Measurements from ENCODE around the gene SOX5.
"Not testable (repeated sequence)": the region's sequence is repeated elsewhere in the genome, so short reads cannot be mapped to it uniquely, and the experiment has no call there.

The SOX5 gene

GRCh38 chr12:23729359-23729758 lies 220.1 kb downstream of the SOX5 start:
- DNase-seq (ENCODE audit: low read depth), result peak; percentile 17
- TF ChIP-seq CTCF (conservative IDR thresholded peaks at IDR 0.05; ENCODE audit: control insufficient read depth, insufficient read depth, low read depth, low read length), result no peak
- H3K4me3 ChIP-seq (ENCODE audit: control insufficient read depth, low read depth, low read length), result no peak overlapping the region

- no peak for TF ChIP-seq CTCF (conservative IDR thresholded peaks at IDR 0.05; ENCODE audit: control insufficient read depth, insufficient read depth, low read depth, low read length)
Measured at GRCh38 chr12:23726646-23727045, 222.8 kb downstream of the SOX5 start.

GRCh38 chr12:23722655-23723054 lies 226.8 kb downstream of the SOX5 start:
- TF ChIP-seq CTCF (conservative IDR thresholded peaks at IDR 0.05; ENCODE audit: control insufficient read depth, insufficient read depth, low read depth, low read length), result no peak
- DNase-seq (ENCODE audit: low read depth), result no peak

More at GRCh38 chr12:23726646-23727045, 222.8 kb downstream of the SOX5 start:
- H3K4me3 ChIP-seq (ENCODE audit: control insufficient read depth, low read depth, low read length), result no peak overlapping the region
- DNase-seq (ENCODE audit: low read depth), result no peak

DNA sequence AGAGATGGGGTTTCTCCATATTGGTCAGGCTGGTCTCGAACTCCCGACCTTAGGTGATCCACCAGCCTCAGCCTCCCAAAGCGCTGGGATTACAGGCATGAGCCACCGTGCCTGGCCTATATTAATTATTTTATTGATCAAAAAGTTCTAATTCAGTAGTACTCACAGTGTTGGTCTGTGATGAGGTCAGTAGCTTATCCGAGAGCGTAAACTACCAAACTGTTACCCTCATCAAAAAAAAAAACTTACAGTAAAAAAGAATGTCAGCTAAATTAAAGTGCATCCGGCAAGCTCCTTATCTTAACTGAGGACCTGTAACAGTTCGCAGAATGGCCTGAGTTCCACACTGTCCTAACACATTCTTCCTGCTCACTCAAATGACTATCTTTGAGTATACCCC lies 228.2 kb downstream of the SOX5 start:
- DNase-seq (ENCODE audit: low read depth), result no peak
- TF ChIP-seq CTCF (conservative IDR thresholded peaks at IDR 0.05; ENCODE audit: control insufficient read depth, insufficient read depth, low read depth, low read length), result no peak
- no peak overlapping the region for H3K4me3 ChIP-seq (ENCODE audit: control insufficient read depth, low read depth, low read length)

More at GRCh38 chr12:23722655-23723054, 226.8 kb downstream of the SOX5 start:
- H3K4me3 ChIP-seq (ENCODE audit: control insufficient read depth, low read depth, low read length), result no peak overlapping the region

DNA sequence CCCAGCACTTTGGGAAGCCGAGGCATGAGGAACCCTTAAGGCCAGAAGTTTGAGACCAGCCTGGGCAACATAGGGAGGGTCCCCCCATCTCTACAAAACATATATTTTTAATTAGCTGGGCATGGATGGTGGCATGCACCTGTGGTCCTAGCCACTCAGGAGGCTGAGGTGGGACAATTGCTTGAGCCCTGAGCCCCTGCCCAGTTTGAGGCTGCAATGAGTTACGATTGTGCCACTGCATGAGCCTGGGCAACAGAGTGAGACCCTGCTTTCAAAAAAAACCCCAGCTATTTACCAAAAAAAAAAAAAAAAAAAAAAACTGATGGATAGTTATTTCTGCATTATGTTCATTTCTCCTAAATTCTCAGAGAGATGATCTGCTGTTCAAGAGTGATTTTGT lies 230.0 kb downstream of the SOX5 start:
- no peak for DNase-seq (ENCODE audit: low read depth)
- no peak for TF ChIP-seq CTCF (conservative IDR thresholded peaks at IDR 0.05; ENCODE audit: control insufficient read depth, insufficient read depth, low read depth, low read length)
- no peak overlapping the region for H3K4me3 ChIP-seq (ENCODE audit: control insufficient read depth, low read depth, low read length)

GRCh38 chr12:23710361-23710760 lies 239.1 kb downstream of the SOX5 start:
- H3K4me3 ChIP-seq (ENCODE audit: control insufficient read depth, low read depth, low read length); DNase-seq (ENCODE audit: low read depth): not testable (repeated sequence)

GRCh38 chr12:23708185-23708837 lies 241.2 kb downstream of the SOX5 start:
- DNase-seq (ENCODE audit: low read depth), result no peak
- H3K4me3 ChIP-seq (ENCODE audit: control insufficient read depth, low read depth, low read length), result no peak overlapping the region
- no peak for TF ChIP-seq CTCF (conservative IDR thresholded peaks at IDR 0.05; ENCODE audit: control insufficient read depth, insufficient read depth, low read depth, low read length)

Measured in fibroblast of mammary gland (primary cell).